SK-N-SH (cell line): ENCODE data around the gene NALF2. TPM values are rescaled to one million over a fixed set of nuclear protein-coding genes. Genes with fewer than 3 reads are reported as not detected.
A peak's percentile ranks its signal among the peaks of the same experiment; 100 is the strongest.

ENCODE experiments used
- CTCF ChIA-PET: fragments of 300-600, 350-600 bp; formaldehyde crosslinking; extraction: SDS; loops from one replicate; lab custom pipeline; 2021; lab: Yijun Ruan, JAX
- POLR2A ChIA-PET: fragments of 350-600 bp; sonication (Branson Sonifier 250); formaldehyde crosslinking; extraction: SDS; loops from one replicate; lab custom pipeline; 2020; ENCODE audit warnings: antibody characterized with exemption, inconsistent platforms; lab: Yijun Ruan, JAX
- DNase-seq: peaks from one replicate; pipeline ENCODE4 v3.0.0; 2012
- H2AFZ ChIP-seq: fragments of 200-600 bp; sonication (generic); 2 replicates; pipeline ENCODE4 v1.8.1; 2016; ENCODE audit warnings: antibody characterized with exemption, mild to moderate bottlenecking, low read depth
- H3F3A ChIP-seq: fragments of 200-600 bp; sonication (generic); replicated peaks from 2 replicates; pipeline ENCODE3; 2016; ENCODE audit warnings: antibody characterized with exemption, mild to moderate bottlenecking; ENCODE audit not compliant: insufficient read depth
- H3K27ac ChIP-seq, 2 experiments: fragments of 200-500 bp in 1 of 2; fragments of 200-600 bp in 1 of 2; sonication (Bioruptor generic) in 1 of 2; sonication (generic), shearing (Covaris generic) in 1 of 2; 2 replicates each; pipeline versions ENCODE4 v1.5.1 to v1.6.1; 2014 to 2016; ENCODE audit warnings: low read depth in 2 of 2, inconsistent platforms in 1 of 2, low read length in 1 of 2, mild to moderate bottlenecking in 1 of 2, mixed read lengths in 1 of 2
- H3K27me3 ChIP-seq: fragments of 200-600 bp; sonication (generic), shearing (Covaris generic); 2 replicates; pipeline ENCODE4 v1.6.1; 2016; ENCODE audit warnings: mixed run types; ENCODE audit not compliant: insufficient read depth
- H3K36me3 ChIP-seq, 2 experiments: fragments of 200-500 bp in 1 of 2; fragments of 200-600 bp in 1 of 2; sonication (Bioruptor generic) in 1 of 2; sonication (generic) in 1 of 2; replicated peaks in 1 of 2; 2 replicates each; pipeline versions ENCODE3 to v1.5.1; 2014 to 2016; ENCODE audit warnings: low read length in 1 of 2, mild to moderate bottlenecking in 1 of 2; ENCODE audit not compliant: insufficient read depth in 2 of 2, control insufficient read depth in 1 of 2
- H3K4me1 ChIP-seq, 2 experiments: fragments of 200-500 bp in 1 of 2; fragments of 200-600 bp in 1 of 2; sonication (Bioruptor generic) in 1 of 2; sonication (generic), shearing (Covaris generic) in 1 of 2; 2 replicates each; pipeline versions ENCODE4 v1.5.1 to v1.6.1; 2014 to 2016; ENCODE audit warnings: low read depth in 1 of 2, low read length in 1 of 2, mixed run types in 1 of 2; ENCODE audit not compliant: insufficient read depth in 2 of 2, control insufficient read depth in 1 of 2
- H3K4me2 ChIP-seq: fragments of 200-600 bp; sonication (generic), shearing (Covaris generic); 2 replicates; pipeline ENCODE4 v1.6.1; 2017; ENCODE audit warnings: mixed run types
- H3K4me3 ChIP-seq, 2 experiments: fragments of 200-500 bp in 1 of 2; fragments of 200-600 bp in 1 of 2; sonication (Bioruptor generic) in 1 of 2; sonication (generic), shearing (Covaris generic) in 1 of 2; 2 replicates each; pipeline versions ENCODE4 v1.5.1 to v1.8.1; 2014 to 2016; ENCODE audit warnings: low read depth in 2 of 2, inconsistent platforms in 1 of 2, low read length in 1 of 2, mild to moderate bottlenecking in 1 of 2, mixed read lengths in 1 of 2, moderate library complexity in 1 of 2
- H3K79me2 ChIP-seq: fragments of 200-600 bp; sonication (generic); 2 replicates; pipeline ENCODE4 v1.8.1; 2017; ENCODE audit warnings: mild to moderate bottlenecking; ENCODE audit not compliant: insufficient read depth
- H3K9ac ChIP-seq: fragments of 200-600 bp; sonication (generic); 2 replicates; pipeline ENCODE4 v1.6.1; 2017; ENCODE audit warnings: mixed run types
- H3K9me2 ChIP-seq: fragments of 200-600 bp; sonication (generic); 2 replicates; pipeline ENCODE4 v1.6.1; 2017; ENCODE audit warnings: mixed run types
- H3K9me3 ChIP-seq: fragments of 200-600 bp; sonication (generic); 2 replicates; pipeline ENCODE4 v1.6.1; 2017; ENCODE audit warnings: mixed run types, mild to moderate bottlenecking, moderate library complexity
- H4K20me1 ChIP-seq: fragments of 200-600 bp; sonication (generic); 2 replicates; pipeline ENCODE4 v1.6.1; 2017; ENCODE audit warnings: mild to moderate bottlenecking, mixed run types; ENCODE audit not compliant: insufficient read depth
- CTCF ChIP-seq: fragments of 200-600 bp; sonication (generic); IDR thresholded peaks from 2 replicates; pipeline ENCODE4 v1.6.1; 2017; ENCODE audit warnings: antibody characterized with exemption, mild to moderate bottlenecking, moderate library complexity
- FOXM1 ChIP-seq: IDR thresholded peaks from 2 replicates; pipeline ENCODE4 v1.4.0; 2012; ENCODE audit warnings: low read depth, mild to moderate bottlenecking
- GATA2 ChIP-seq: sonication (generic); formaldehyde crosslinking; IDR thresholded peaks from 2 replicates; pipeline ENCODE4 v1.5.0; 2020; ENCODE audit warnings: mild to moderate bottlenecking, missing genetic modification reagents
- IRF3 ChIP-seq: fragments of 150-350 bp; IDR thresholded peaks from 2 replicates; pipeline ENCODE4 v1.6.1; 2016; ENCODE audit warnings: mild to moderate bottlenecking, low read depth, low read length
- NFIC ChIP-seq: IDR thresholded peaks from 2 replicates; pipeline ENCODE4 v1.4.0; 2012; ENCODE audit warnings: borderline replicate concordance
- RCOR1 ChIP-seq: fragments of 150-350 bp; IDR thresholded peaks from 2 replicates; pipeline ENCODE4 v1.6.1; 2017; ENCODE audit warnings: antibody characterized with exemption, low read length
- REST ChIP-seq: IDR thresholded peaks from 2 replicates; pipeline ENCODE4 v1.6.1; 2012; ENCODE audit warnings: mild to moderate bottlenecking, low read depth, low read length, moderate library complexity
- RFX5 ChIP-seq: IDR thresholded peaks from 2 replicates; pipeline ENCODE4 v1.6.1; 2012; ENCODE audit warnings: mild to moderate bottlenecking, improper control_type of control experiment, low read length
- SMC3 ChIP-seq: IDR thresholded peaks from 2 replicates; pipeline ENCODE4 v1.6.1; 2012; ENCODE audit warnings: low read depth, low read length, improper control_type of control experiment
- TCF12 ChIP-seq: IDR thresholded peaks from 2 replicates; pipeline ENCODE4 v1.4.0; 2012
- WGBS: methylation state at CpG from one replicate; pipeline ENCODE4 v1.1.6; 2017; ENCODE audit warnings: low lambda C conversion rate; 5-methylcytosine and 5-hydroxymethylcytosine counted together
- polyA plus RNA-seq, 3 experiments: library from polyadenylated mRNA; depleted of rRNA; stranded (reverse); fragments of >200 nt; gene quantifications; 2 replicates each; pipeline ENCODE4 v1.2.3, GENCODE V29; 2012

NALF2 gene
- 0.02 and 0.06 TPM in 2 replicates for polyA plus RNA-seq (2012; rRNA removed)
- 0.03 and 0.05 TPM in 2 replicates for polyA plus RNA-seq (2012; cell fraction: cytosol; rRNA removed)
- polyA plus RNA-seq (2012; cell fraction: nucleus; rRNA removed), result not detected in 2 replicates

- H2AFZ ChIP-seq, result no peak within 1 kb of the TSS
- TF ChIP-seq IRF3 (no peak), REST (peak; percentile 92), SMC3 (no peak), FOXM1 (no peak)
- TF ChIP-seq, all 33 proteins: peak for 1
- DNase-seq, result peak; percentile 86
- Histone ChIP-seq H3K4me2 (peak within 1 kb of the TSS; percentile 68; the same call in 1 of the 2 replicates), H3K4me1 (no peaks in the 10 kb centered on the region; a peak in 1 of 4 replicates), H4K20me1 (peaks cover 6% of the 10 kb centered on the region; the same call in 1 of the 2 replicates), H3K9me3 (no peaks in the 10 kb centered on the region), H3K27me3 (peaks cover 14% of the 10 kb centered on the region), H3K4me3 (peak within 1 kb of the TSS; percentile 35 to 44; a peak in 3 of 4 replicates), H3K27ac (peak within 1 kb of the TSS in 1 of 2 experiments; percentile 47; a peak in 1 of 4 replicates), H3K9ac (no peak within 1 kb of the TSS), H3K79me2 (no peaks in the 10 kb centered on the region), H3K9me2 (no peaks in the 10 kb centered on the region), H3K36me3 (no peaks in the 10 kb centered on the region), H3F3A (no peaks in the 10 kb centered on the region)
- CTCF ChIA-PET, result interaction anchor here (0.6 to 3.6 kb wide), 7 partner anchors 11 to 629 kb away, joined by 3 to 17 read pairs (median 4); partner anchors contain the start of gene IGBP1
- POLR2A ChIA-PET, result no interaction called here
- 19% methylated on average over 18 of the region's 66 CpGs for WGBS
Measured at GRCh38 chrX:69503782-69504625, at the start of gene NALF2. Gene NALF2 (plus strand): TSS chrX:69504326. CDS start chrX:69505283, 957 bp downstream.

- no peaks in the 10 kb centered on the region for H3K9me3 ChIP-seq
- no peak overlapping the region for H3K9ac ChIP-seq
- no peaks in the 10 kb centered on the region for H3K79me2 ChIP-seq
- TF ChIP-seq GATA2 (no peak), CTCF (no peak), NFIC (no peak), RCOR1 (no peak), RFX5 (no peak), TCF12 (no peak), REST (no peak)
- no peak overlapping the region for H2AFZ ChIP-seq
- ChIA-PET POLR2A (no interaction called here), CTCF (no interaction called here)
- H3K9me2 ChIP-seq, result no peaks in the 10 kb centered on the region
- H3K4me2 ChIP-seq, result no peak overlapping the region
- no peaks in the 10 kb centered on the region for H3K27me3 ChIP-seq
- H4K20me1 ChIP-seq, result no peaks in the 10 kb centered on the region
- no peaks in the 10 kb centered on the region for H3K4me1 ChIP-seq
- H3K4me3 ChIP-seq, result no peak overlapping the region
- no peak overlapping the region for H3K27ac ChIP-seq
- 14% methylated on average over 6 of the region's 6 CpGs for WGBS
- H3F3A ChIP-seq, result no peaks in the 10 kb centered on the region
- no peak for DNase-seq
- H3K36me3 ChIP-seq, result no peaks in the 10 kb centered on the region
Measured at GRCh38 chrX:69457756-69458155, 46.4 kb upstream of the NALF2 start.
